Heart left ventricle (tissue), 16 donors: ENCODE results near the gene MAN2A2. TPM values are rescaled to one million over a fixed set of nuclear protein-coding genes. Genes with fewer than 3 reads are reported as not detected.
A peak's percentile ranks its signal among the peaks of the same experiment; 100 is the strongest.

ENCODE experiments used
- ATAC-seq, 4 donors: fragments of 200-7000 bp; cut with Tn5 transposase; one replicate each; pipeline ENCODE4 v1.9.1; 2020 to 2022; ENCODE audit warnings: moderate library complexity in 4 of 4, mild to moderate bottlenecking in 3 of 4, moderate number of reproducible peaks in 1 of 4
- DNase-seq, 5 donors: peaks; one replicate each; pipeline ENCODE4 v3.0.0-alpha.2; 2020
- H3K27ac ChIP-seq, 12 donors: fragments of 200-600 bp; sonication (generic) in 4 of 12; one replicate each; pipeline versions ENCODE4 v1.5.0 to v1.8.0; 2016 to 2022; ENCODE audit warnings: mild to moderate bottlenecking in 2 of 12
- H3K27me3 ChIP-seq, 9 donors: fragments of 200-600 bp; sonication (generic) in 2 of 9; one replicate each; pipeline versions ENCODE4 v1.5.1 to v1.8.0; 2016 to 2022; ENCODE audit warnings: mild to moderate bottlenecking in 3 of 9
- H3K36me3 ChIP-seq, 9 donors: fragments of 200-600 bp; sonication (generic) in 2 of 9; one replicate each; pipeline versions ENCODE4 v1.5.0 to v1.8.0; 2018 to 2022; ENCODE audit warnings: mild to moderate bottlenecking in 2 of 9
- H3K4me1 ChIP-seq, 12 donors: fragments of 200-600 bp; sonication (generic) in 4 of 12; one replicate each; pipeline versions ENCODE4 v1.5.0 to v1.8.0; 2016 to 2022; ENCODE audit warnings: mild to moderate bottlenecking in 3 of 12
- H3K4me3 ChIP-seq, 12 donors: fragments of 200-600 bp; sonication (generic) in 4 of 12; one replicate each; pipeline versions ENCODE4 v1.5.0 to v1.8.0; 2017 to 2022; ENCODE audit warnings: mild to moderate bottlenecking in 9 of 12, moderate library complexity in 4 of 12
- H3K9me3 ChIP-seq, 12 donors: fragments of 200-600 bp; sonication (generic) in 4 of 12; one replicate each; pipeline versions ENCODE4 v1.5.0 to v1.8.0; 2016 to 2022; ENCODE audit warnings: mild to moderate bottlenecking in 1 of 12
- POLR2A ChIP-seq, 2 donors: fragments of 450-650 bp; IDR thresholded peaks; one replicate each; pipeline ENCODE4 v1.6.1; 2017; ENCODE audit warnings: antibody characterized with exemption in 2 of 2, mild to moderate bottlenecking in 2 of 2, moderate library complexity in 2 of 2
- WGBS, 4 donors: extraction: QIAGEN DNeasy Blood & Tissue Kit in 2 of 4; methylation state at CpG; one replicate each; pipeline versions ENCODE4 v1.1.5 to v1.1.7; 2013 to 2018; 5-methylcytosine and 5-hydroxymethylcytosine counted together
- intact Hi-C, 10 donors: fragments of 100-400 bp; cut with DNase I; formaldehyde crosslinking; loops; one replicate each; pipeline versions ENCODE4 v1.11.1 to v1.14.2; 2022
- polyA plus RNA-seq, 2 donors: library from polyadenylated mRNA; stranded (reverse); fragments of 200-250 nt; gene quantifications; one replicate each; pipeline ENCODE4 v1.2.3, GENCODE V29; 2013
- total RNA-seq, 9 donors: library from RNA; depleted of rRNA in 2 of 9; stranded (reverse); fragments of >200 nt in 2 of 9; fragmentation: NEBNext Ultra II Directional in 3 of 9; extraction: Animal tissue kit (Norgen Biotek cat#: 25700) in 3 of 9; gene quantifications; one replicate each; pipeline versions ENCODE4 v1.1.0 to v1.2.4, GENCODE V29; 2016 to 2023
- TF ChIP-seq, protein P1 (sequence below), 12 donors: fragments of 200-600 bp; sonication (generic) in 4 of 12; IDR thresholded peaks; one replicate each; pipeline versions ENCODE4 v1.5.0 to v1.8.0; 2018 to 2022; ENCODE audit warnings: antibody characterized with exemption in 12 of 12, mild to moderate bottlenecking in 5 of 12
- donor health status: ischemic (EF 13 %, LVEDD 7.1; RV severe dilation, severe dysfunction).
- donor health status: healthy with polysubstance abuse.
- donor health status: DM: no; HTN: yes; CAD: no.
- donor health status: DM: no; HTN: no; CAD: no.
- donor health status: ischemic (EF 25% LVEDD 6.9; RV normal size, moderate dysfunction).
- donor health status: ischemic (EF 25% LVEDD 5.7; RV mildly dilated, moderate dysfunction).
- donor health status: healthy.
- donor health status: DM: yes; HTN: yes; CAD: no.
- donor health status: ischemic (EF 35%, LVEDD 5.7; RV mildly dilated, moderate dysfunction).
- donor health status: nonischemic (EF 11% LVEDD 7.7; RV severe dilation, severe dysfunction).
- donor health status: DM: yes; HTN: yes; CAD: no.
- donor health status: PGD.
- donor health status: ischemic (EF 29% LVEDD 5.4; RV normal size, mild dysfunction).
- donor health status: nonischemic (EF 23%, LVEDD 6.1; RV moderate dilation, normal function).

The MAN2A2 gene
- total and polyA plus RNA-seq, 11 donors = 38.7 to 145 (median 87.6) TPM

DNA sequence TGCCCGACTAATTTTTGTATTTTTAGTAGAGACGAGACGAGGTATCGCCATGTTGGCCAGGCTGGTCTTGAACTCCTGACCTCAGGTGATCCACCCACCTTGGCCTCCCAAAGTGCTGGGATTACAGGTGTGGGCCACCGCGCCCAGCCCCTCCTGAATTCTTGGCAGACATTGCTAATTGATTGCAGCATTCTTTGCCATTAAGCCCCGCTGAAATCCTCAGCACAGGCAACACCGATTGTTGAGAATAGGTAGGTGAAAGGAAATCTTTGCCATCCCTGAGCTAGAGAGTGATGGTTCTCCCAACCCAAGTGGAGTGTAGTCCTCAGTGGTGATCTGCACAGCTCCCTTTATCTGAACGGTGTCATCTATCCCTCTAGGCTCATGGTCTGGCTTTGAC lies 1.6 kb downstream of the MAN2A2 start:
- DNase-seq (no peak), ATAC-seq (no peak)
- WGBS, 4 donors = 93 to 97% (median 97%) methylated on average over 9 of the region's 9 CpGs
- no peak overlapping the region for H3K4me3 ChIP-seq
- peaks cover 0 to 49% (median 42%) of the 10 kb centered on the region in 9 donors for H3K36me3 ChIP-seq
- H3K27ac ChIP-seq = no peak overlapping the region
- H3K9me3 ChIP-seq = no peaks in the 10 kb centered on the region
- peaks cover 3 to 55% (median 35%) of the 10 kb centered on the region in 12 donors for H3K4me1 ChIP-seq
- TF ChIP-seq POLR2A (IDR thresholded peaks at IDR 0.05) = no peak
- TF ChIP-seq, protein P1, sequence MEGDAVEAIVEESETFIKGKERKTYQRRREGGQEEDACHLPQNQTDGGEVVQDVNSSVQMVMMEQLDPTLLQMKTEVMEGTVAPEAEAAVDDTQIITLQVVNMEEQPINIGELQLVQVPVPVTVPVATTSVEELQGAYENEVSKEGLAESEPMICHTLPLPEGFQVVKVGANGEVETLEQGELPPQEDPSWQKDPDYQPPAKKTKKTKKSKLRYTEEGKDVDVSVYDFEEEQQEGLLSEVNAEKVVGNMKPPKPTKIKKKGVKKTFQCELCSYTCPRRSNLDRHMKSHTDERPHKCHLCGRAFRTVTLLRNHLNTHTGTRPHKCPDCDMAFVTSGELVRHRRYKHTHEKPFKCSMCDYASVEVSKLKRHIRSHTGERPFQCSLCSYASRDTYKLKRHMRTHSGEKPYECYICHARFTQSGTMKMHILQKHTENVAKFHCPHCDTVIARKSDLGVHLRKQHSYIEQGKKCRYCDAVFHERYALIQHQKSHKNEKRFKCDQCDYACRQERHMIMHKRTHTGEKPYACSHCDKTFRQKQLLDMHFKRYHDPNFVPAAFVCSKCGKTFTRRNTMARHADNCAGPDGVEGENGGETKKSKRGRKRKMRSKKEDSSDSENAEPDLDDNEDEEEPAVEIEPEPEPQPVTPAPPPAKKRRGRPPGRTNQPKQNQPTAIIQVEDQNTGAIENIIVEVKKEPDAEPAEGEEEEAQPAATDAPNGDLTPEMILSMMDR (IDR thresholded peaks at IDR 0.05) = no peak
- no peaks in the 10 kb centered on the region for H3K27me3 ChIP-seq
- intact Hi-C loops = no loop called here

DNA sequence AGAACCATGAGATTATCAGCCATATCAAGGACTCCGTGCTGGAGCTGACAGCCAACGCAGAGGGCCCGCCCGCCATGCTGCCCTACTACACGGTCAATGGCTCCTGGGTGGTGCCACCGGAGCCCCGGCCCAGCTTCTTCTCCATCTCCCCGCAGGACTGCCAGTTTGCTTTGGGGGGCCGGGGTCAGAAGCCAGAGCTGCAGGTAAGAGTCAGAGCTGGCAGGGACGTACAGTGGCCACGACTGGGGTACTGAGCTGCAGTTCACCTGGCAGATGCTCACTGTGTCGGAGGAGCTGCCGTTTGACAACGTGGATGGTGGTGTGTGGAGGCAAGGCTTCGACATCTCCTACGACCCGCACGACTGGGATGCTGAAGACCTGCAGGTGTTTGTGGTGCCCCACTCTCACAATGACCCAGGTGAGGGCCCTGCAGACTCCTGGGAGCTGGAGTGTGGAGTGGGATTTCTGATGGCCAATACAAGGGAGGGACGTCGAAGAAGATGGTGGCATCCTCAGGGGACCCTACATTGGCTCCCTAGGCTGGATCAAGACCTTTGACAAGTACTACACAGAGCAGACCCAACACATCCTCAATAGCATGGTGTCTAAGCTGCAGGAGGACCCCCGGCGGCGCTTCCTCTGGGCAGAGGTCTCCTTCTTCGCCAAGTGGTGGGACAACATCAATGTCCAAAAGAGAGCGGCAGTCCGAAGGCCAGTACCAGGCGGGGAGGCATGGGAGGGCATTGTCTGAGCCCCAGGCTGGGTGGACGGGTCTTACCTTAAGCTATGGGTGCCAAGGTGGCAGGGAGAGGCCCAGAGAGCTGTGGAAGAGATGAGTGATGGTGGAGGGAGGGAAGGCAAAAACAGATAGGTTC lies 2.4 kb downstream of the MAN2A2 start:
- ATAC-seq = no peak
- no peak for TF ChIP-seq POLR2A (IDR thresholded peaks at IDR 0.05)
- TF ChIP-seq, protein P1 (IDR thresholded peaks at IDR 0.05) = no peak
- Histone ChIP-seq H3K27ac (no peak overlapping the region), H3K27me3 (no peaks in the 10 kb centered on the region), H3K9me3 (no peaks in the 10 kb centered on the region), H3K36me3 (peaks cover 0 to 57% (median 50%) of the 10 kb centered on the region in 9 donors), H3K4me1 (peaks cover 3 to 58% (median 35%) of the 10 kb centered on the region in 12 donors), H3K4me3 (no peak overlapping the region)
- WGBS, 4 donors = 93 to 94% (median 94%) methylated on average over 24 to 28 of the region's 28 CpGs
- peak in 1 of 5 donors; percentile 62 for DNase-seq
- intact Hi-C loops = no loop called here

DNA sequence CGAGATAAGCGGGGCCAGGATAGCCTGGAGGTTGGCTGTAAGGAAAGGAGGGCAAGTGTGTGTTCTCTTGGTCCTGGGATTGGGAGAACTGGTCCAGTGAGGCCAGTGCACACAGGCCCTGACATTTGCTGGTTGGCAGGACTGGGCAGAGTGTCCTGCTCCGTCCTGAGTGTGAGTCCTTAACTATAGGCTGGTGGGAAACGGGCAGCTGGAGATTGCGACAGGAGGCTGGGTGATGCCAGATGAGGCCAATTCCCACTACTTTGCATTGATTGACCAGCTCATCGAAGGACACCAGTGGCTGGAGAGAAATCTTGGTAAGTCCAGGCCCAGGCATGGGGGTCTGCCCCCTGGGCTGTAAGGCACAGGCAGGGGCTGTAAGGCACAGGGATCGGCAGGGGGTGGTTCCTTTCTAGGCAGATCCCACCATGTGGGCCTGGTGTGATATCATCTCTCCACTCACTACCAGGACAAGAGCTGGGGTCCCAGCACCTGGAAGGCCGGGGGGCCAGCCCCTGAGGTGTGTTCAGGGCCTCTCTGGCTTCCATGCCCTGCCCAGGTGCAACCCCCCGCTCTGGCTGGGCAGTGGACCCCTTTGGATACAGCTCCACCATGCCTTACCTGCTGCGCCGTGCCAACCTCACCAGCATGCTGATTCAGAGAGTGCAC lies 3.2 kb downstream of the MAN2A2 start:
- ATAC-seq = no peak
- intact Hi-C loops = no loop called here
- DNase-seq = no peak
- WGBS, 4 donors = 95 to 99% (median 97%) methylated on average over 10 to 11 of the region's 11 CpGs
- Histone ChIP-seq H3K27ac (peak overlapping the region in 5 of 12 donors; percentile 59 to 86 (median 74)), H3K9me3 (no peaks in the 10 kb centered on the region), H3K4me3 (no peak overlapping the region), H3K27me3 (no peaks in the 10 kb centered on the region), H3K4me1 (peaks cover 3 to 58% (median 35%) of the 10 kb centered on the region in 12 donors), H3K36me3 (peaks cover 0 to 65% (median 57%) of the 10 kb centered on the region in 9 donors)
- TF ChIP-seq POLR2A (IDR thresholded peaks at IDR 0.05) = no peak
- TF ChIP-seq, protein P1 (IDR thresholded peaks at IDR 0.05) = no peak

DNA sequence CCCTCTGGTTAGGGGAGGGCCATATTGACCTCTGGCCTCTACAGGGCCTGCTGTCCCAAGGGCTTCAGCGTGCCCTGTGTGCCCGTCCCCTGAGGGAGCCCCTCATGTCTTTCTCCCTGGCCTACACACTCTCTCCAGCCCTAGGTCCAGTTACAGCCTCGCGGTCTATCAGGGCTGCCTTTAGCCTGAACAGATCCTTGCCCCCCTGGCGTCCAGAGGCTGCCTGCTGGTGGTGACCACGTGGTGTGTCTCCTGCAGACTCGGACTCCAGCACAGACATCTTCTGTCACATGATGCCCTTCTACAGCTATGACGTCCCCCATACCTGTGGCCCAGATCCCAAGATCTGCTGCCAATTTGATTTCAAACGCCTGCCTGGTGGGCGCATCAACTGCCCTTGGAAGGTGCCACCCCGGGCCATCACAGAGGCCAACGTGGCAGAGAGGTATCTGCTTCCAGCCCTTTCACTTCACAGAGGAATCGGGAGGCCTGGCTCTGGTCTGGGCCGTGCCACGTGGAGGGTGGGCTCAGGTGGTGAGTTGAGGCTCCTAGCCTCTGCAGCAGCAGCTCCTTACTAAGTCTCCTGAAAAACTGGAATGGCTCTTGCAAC lies 4.1 kb downstream of the MAN2A2 start:
- Histone ChIP-seq H3K27ac (peak overlapping the region in 11 of 12 donors; percentile 33 to 86 (median 71)), H3K27me3 (no peaks in the 10 kb centered on the region), H3K4me3 (no peak overlapping the region), H3K9me3 (no peaks in the 10 kb centered on the region), H3K4me1 (peaks cover 3 to 51% (median 29%) of the 10 kb centered on the region in 12 donors), H3K36me3 (peaks cover under 1 to 73% (median 66%) of the 10 kb centered on the region in 9 donors)
- WGBS, 4 donors = 54 to 75% (median 63%) methylated on average over 15 of the region's 15 CpGs
- TF ChIP-seq, protein P1 (IDR thresholded peaks at IDR 0.05) = no peak
- no peak for TF ChIP-seq POLR2A (IDR thresholded peaks at IDR 0.05)
- no peak for DNase-seq
- intact Hi-C loops = no loop called here
- no peak for ATAC-seq
